Cerebellar cortex (tissue), 1 donor: ENCODE data around the gene OR52D1.

Source experiments
- DNase-seq: peaks from one replicate; pipeline ENCODE4 v3.0.0-alpha.2; 2015; ENCODE audit warnings: low spot score

Gene OR52D1

DNA sequence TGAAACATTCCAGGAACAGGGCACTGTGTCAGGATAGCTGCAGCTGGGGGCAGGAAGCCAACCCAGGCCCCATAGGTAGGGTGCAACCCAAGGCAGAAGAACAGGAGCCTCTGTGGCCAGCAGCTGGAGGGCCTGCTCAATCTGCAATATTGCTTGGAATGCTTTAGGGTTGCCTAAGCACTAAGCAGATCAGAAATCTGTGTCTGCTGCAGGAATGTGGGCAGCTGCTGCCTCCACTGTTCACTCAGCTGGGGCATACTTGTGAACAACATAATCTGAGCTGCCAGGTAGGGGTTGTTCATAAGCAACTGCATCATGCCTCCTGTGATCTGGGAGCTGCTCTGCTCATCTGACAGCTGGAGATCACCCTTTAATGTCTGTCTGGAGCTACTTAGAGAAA lies 26.4 kb downstream of the OR52D1 start:
- no peak for DNase-seq

DNA sequence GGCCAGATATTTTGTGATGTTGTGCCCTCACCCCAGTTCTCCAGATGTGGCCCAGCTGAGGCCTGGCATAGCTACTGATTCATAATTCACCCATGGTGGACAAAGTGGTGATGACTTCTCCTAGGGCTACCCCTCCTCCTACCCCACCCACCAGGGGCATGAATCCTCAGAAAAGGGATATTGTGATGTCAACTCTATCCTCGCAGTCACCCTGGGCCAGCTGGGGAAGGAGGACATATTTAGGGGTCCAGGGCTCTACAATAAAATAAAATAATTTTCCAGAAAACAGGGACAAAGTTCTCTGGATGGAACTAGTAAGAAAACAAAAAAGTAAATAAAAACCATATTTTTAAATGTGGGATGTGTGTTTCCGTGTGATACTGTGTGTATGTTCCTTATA lies 28.1 kb downstream of the OR52D1 start, which contains the start of gene UBQLNL:
UBQLNL (minus strand) TSS at position 101 of the 400 bp plus-strand sequence. CDS start 258 bp downstream, outside the sequence.
- no peak for DNase-seq

- no peak for DNase-seq
Measured at GRCh38 chr11:5521540-5521939, 33.1 kb downstream of the OR52D1 start.

DNA sequence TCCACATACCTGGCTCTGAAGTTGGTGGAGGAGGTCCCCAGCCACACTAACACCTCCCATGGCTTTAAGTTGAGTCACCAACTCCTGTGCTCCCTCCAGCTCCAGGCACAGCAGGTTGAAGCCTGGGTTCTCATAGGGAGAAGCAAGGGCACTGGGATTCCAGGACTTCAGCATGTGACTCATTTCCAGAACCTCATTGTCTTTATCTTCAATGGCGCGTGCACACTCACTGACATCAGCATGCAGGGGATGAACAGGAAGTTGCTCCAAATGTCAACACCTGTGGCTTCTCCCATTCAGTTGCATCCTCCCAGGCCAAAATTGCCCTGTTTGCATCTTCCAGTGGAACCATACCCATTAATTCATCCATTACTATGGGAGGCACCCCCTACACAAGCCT lies 33.8 kb downstream of the OR52D1 start:
- DNase-seq: no peak

- no peak for DNase-seq
Measured at GRCh38 chr11:5524756-5525155, 36.3 kb downstream of the OR52D1 start.

DNA sequence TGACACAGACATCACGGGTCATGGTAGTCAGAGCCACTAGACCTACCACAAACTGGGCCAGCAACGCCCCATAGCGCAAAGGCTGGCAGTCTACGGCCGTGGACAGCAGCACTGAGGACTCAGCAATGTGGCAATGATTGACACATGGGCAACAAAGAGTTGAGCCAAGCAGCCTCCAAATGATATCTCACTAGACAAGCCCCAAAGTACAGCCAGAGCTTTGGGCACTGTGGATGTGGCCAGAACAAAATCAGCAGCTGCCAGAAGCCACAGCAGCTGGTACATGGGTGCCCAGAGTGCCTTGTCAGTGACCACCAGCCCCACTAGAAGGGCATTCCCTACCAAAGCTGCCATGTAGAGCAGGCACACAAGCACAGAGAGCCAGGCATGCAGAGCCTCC lies 39.2 kb downstream of the OR52D1 start:
- no peak for DNase-seq

GRCh38 chr11:5528495-5528894 lies 40.0 kb downstream of the OR52D1 start:
- no peak for DNase-seq

DNA sequence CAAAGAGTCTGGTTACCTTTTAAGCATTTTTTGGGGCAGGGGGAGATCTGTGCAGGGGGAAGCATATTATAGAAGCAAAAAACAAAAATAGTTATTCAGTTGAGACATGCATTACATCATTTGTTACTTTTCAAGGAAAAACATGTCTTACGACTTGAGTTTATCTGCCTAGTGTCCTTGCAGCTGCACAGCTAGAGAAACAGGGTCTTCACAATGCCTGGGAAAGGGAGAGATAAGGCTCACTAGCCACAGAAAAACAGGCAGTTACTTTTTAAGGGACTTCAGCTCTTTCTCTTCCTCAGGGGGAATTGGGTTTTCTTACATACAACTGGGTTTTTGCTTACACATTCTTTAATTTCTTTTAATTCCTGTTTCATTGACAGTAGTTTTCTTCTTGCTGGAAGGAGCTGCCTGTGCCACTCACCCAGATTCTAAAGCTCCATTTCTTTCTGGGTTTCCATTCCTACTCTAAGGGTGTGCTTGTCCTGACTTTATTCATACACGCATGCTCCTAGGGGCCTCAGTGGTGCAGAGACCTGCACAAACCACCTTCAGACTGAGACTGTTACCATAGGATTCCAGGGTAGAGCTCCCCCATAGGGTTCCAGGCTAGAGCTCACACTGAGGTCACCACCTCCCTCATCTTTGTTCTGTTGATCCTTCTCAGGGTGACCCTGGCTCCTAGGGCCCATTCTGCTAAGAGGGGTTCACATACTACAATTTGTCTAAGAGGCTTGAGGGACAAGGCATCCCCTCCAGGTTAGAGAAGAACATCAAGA lies 42.8 kb downstream of the OR52D1 start:
- DNase-seq: no peak

- DNase-seq: no peak
Measured at GRCh38 chr11:5534046-5534445, 45.6 kb downstream of the OR52D1 start.

DNA sequence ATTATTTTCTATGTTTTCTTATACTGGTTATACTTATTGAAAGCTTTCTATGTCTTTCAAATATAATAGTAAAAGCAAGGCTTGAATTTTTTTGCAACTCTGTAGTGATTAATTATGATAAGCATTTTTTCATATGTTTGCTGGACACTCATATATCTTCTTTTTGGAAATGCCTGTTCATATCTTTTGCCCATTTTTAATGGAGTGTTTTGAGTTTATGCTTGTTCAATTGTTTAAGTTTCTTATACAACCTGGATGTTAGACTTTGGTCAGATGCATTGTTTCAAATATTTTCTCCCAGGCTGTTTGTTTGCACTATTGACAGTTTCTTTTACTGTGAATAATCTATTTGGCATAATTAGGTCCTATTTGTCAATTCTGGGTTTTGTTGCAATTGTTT lies 48.0 kb downstream of the OR52D1 start:
- no peak for DNase-seq
